Measurements from ENCODE around the gene WDR83. TPM values are rescaled to one million over a fixed set of nuclear protein-coding genes. Genes with fewer than 3 reads are reported as not detected.
"Not testable (repeated sequence)": the region's sequence is repeated elsewhere in the genome, so short reads cannot be mapped to it uniquely, and the experiment has no call there.

WDR83 gene
- total RNA-seq, 1 experiment from 2014 or later, result 19.4 TPM

- H3K9me3 ChIP-seq (ENCODE audit: low read depth, low read length, poor library complexity, severe bottlenecking), result no peaks in the 10 kb centered on the region
- H3K4me3 ChIP-seq (ENCODE audit: low read depth, low read length, poor library complexity, severe bottlenecking), result no peak overlapping the region
- DNase-seq (ENCODE audit: low spot score), result no peak
- BruUV-seq (replicated peaks), result no TSS peak
- ChIA-PET POLR2A (ENCODE audit: low non-redundant PET) (no interaction called here), CTCF (no interaction called here)
- no peaks in the 10 kb centered on the region for H3K27me3 ChIP-seq (replicated peaks; ENCODE audit: insufficient read depth, low read depth, low read length, poor library complexity)
- peaks cover 90% of the 10 kb centered on the region for H3K36me3 ChIP-seq (ENCODE audit: insufficient read depth, low read length, poor library complexity, severe bottlenecking)
- H3K27ac ChIP-seq (ENCODE audit: low read depth, low read length, poor library complexity, severe bottlenecking), result no peak overlapping the region
- intact Hi-C loops (cut with micrococcal nuclease; ENCODE audit: unreplicated experiment), result no loop called here
- no peaks in the 10 kb centered on the region for H3K4me1 ChIP-seq (ENCODE audit: insufficient read depth, low read length, poor library complexity, severe bottlenecking)
- TF ChIP-seq CTCF (conservative IDR thresholded peaks at IDR 0.05; ENCODE audit: low read depth, low read length) (no peak), EZH2 (IDR thresholded peaks at IDR 0.05; ENCODE audit: borderline replicate concordance, low read depth, low read length, poor library complexity, severe bottlenecking) (no peak)
Measured at GRCh38 chr19:12708641-12709040, 42.0 kb downstream of the WDR83 start.

- ChIA-PET CTCF (no interaction called here), POLR2A (ENCODE audit: low non-redundant PET) (interaction anchor here (0.9 kb wide), 1 partner anchor 15 kb away, joined by 3 read pairs; the partner anchor contains the start of gene FBXW9)
- H3K4me3 ChIP-seq (ENCODE audit: low read depth, low read length, poor library complexity, severe bottlenecking), result no peak overlapping the region
- H3K27ac ChIP-seq (ENCODE audit: low read depth, low read length, poor library complexity, severe bottlenecking), result no peak overlapping the region
- no peaks in the 10 kb centered on the region for H3K9me3 ChIP-seq (ENCODE audit: low read depth, low read length, poor library complexity, severe bottlenecking)
- intact Hi-C loops (cut with micrococcal nuclease; ENCODE audit: unreplicated experiment), result no loop called here
- H3K27me3 ChIP-seq (replicated peaks; ENCODE audit: insufficient read depth, low read depth, low read length, poor library complexity), result no peaks in the 10 kb centered on the region
- BruUV-seq (replicated peaks), result no TSS peak
- H3K4me1 ChIP-seq (ENCODE audit: insufficient read depth, low read length, poor library complexity, severe bottlenecking), result no peaks in the 10 kb centered on the region
- no peak for DNase-seq (ENCODE audit: low spot score)
- peaks cover 91% of the 10 kb centered on the region for H3K36me3 ChIP-seq (ENCODE audit: insufficient read depth, low read length, poor library complexity, severe bottlenecking)
- TF ChIP-seq CTCF (conservative IDR thresholded peaks at IDR 0.05; ENCODE audit: low read depth, low read length) (no peak), EZH2 (IDR thresholded peaks at IDR 0.05; ENCODE audit: borderline replicate concordance, low read depth, low read length, poor library complexity, severe bottlenecking) (no peak)
Measured at GRCh38 chr19:12711187-12711586, 44.6 kb downstream of the WDR83 start.

GRCh38 chr19:12712077-12712476 lies 45.5 kb downstream of the WDR83 start:
- DNase-seq (ENCODE audit: low spot score); H3K4me3 ChIP-seq (ENCODE audit: low read depth, low read length, poor library complexity, severe bottlenecking); H3K27ac ChIP-seq (ENCODE audit: low read depth, low read length, poor library complexity, severe bottlenecking); POLR2A ChIA-PET (ENCODE audit: low non-redundant PET); H3K27me3 ChIP-seq (replicated peaks; ENCODE audit: insufficient read depth, low read depth, low read length, poor library complexity); CTCF ChIA-PET; BruUV-seq (replicated peaks); H3K9me3 ChIP-seq (ENCODE audit: low read depth, low read length, poor library complexity, severe bottlenecking); intact Hi-C loops (cut with micrococcal nuclease; ENCODE audit: unreplicated experiment); H3K4me1 ChIP-seq (ENCODE audit: insufficient read depth, low read length, poor library complexity, severe bottlenecking): not testable (repeated sequence)
- TF ChIP-seq CTCF (conservative IDR thresholded peaks at IDR 0.05; ENCODE audit: low read depth, low read length), result 0 out of 2 replicates have a peak, but pooled peaks have one; percentile 25
- peaks cover 88% of the 10 kb centered on the region for H3K36me3 ChIP-seq (ENCODE audit: insufficient read depth, low read length, poor library complexity, severe bottlenecking)

- H3K9me3 ChIP-seq (ENCODE audit: low read depth, low read length, poor library complexity, severe bottlenecking); H3K27ac ChIP-seq (ENCODE audit: low read depth, low read length, poor library complexity, severe bottlenecking); POLR2A ChIA-PET (ENCODE audit: low non-redundant PET); H3K4me3 ChIP-seq (ENCODE audit: low read depth, low read length, poor library complexity, severe bottlenecking); H3K27me3 ChIP-seq (replicated peaks; ENCODE audit: insufficient read depth, low read depth, low read length, poor library complexity); CTCF ChIA-PET; DNase-seq (ENCODE audit: low spot score); intact Hi-C loops (cut with micrococcal nuclease; ENCODE audit: unreplicated experiment); H3K4me1 ChIP-seq (ENCODE audit: insufficient read depth, low read length, poor library complexity, severe bottlenecking); BruUV-seq (replicated peaks): not testable (repeated sequence)
- H3K36me3 ChIP-seq (ENCODE audit: insufficient read depth, low read length, poor library complexity, severe bottlenecking), result peaks cover 85% of the 10 kb centered on the region
Measured at GRCh38 chr19:12713304-12713703, 46.7 kb downstream of the WDR83 start.

Measured in A673 (cell line).